Parathyroid adenoma (tissue), 2 donors: ENCODE data around the gene SLC6A13.
A peak's percentile ranks its signal among the peaks of the same experiment; 100 is the strongest.
"Not testable (repeated sequence)": the region's sequence is repeated elsewhere in the genome, so short reads cannot be mapped to it uniquely, and the experiment has no call there.

Experiments
- H2AFZ ChIP-seq: fragments of 300-600 bp; sonication (generic); one replicate; pipeline ENCODE4 v1.7.0; 2017; ENCODE audit warnings: antibody characterized with exemption, mild to moderate bottlenecking
- H3K27ac ChIP-seq: fragments of 300-600 bp; sonication (generic); one replicate; pipeline ENCODE4 v1.7.0; 2017
- H3K27me3 ChIP-seq: fragments of 300-600 bp; sonication (generic); one replicate; pipeline ENCODE4 v1.7.0; 2017; ENCODE audit warnings: low read length; ENCODE audit not compliant: control insufficient read depth, insufficient read depth
- H3K36me3 ChIP-seq: fragments of 300-600 bp; sonication (generic); one replicate; pipeline ENCODE4 v1.7.0; 2017; ENCODE audit warnings: low read length; ENCODE audit not compliant: control insufficient read depth, insufficient read depth
- H3K4me1 ChIP-seq: fragments of 300-600 bp; sonication (generic); one replicate; pipeline ENCODE4 v1.7.0; 2017; ENCODE audit warnings: control low read depth
- H3K4me2 ChIP-seq: fragments of 300-600 bp; sonication (generic); one replicate; pipeline ENCODE4 v1.7.0; 2017; ENCODE audit warnings: low read length
- H3K4me3 ChIP-seq: fragments of 300-600 bp; sonication (generic); one replicate; pipeline ENCODE4 v1.7.0; 2017; ENCODE audit warnings: low read depth, low read length
- H3K79me2 ChIP-seq: fragments of 300-600 bp; sonication (generic); one replicate; pipeline ENCODE4 v1.7.0; 2017; ENCODE audit warnings: control low read depth
- H3K9ac ChIP-seq: fragments of 300-600 bp; sonication (generic); one replicate; pipeline ENCODE4 v1.7.0; 2017; ENCODE audit warnings: mild to moderate bottlenecking
- H3K9me3 ChIP-seq: fragments of 300-600 bp; sonication (generic); one replicate; pipeline ENCODE4 v1.7.0; 2017; ENCODE audit warnings: low read length; ENCODE audit not compliant: control insufficient read depth
- CTCF ChIP-seq: fragments of 300-600 bp; sonication (generic); IDR thresholded peaks from one replicate; pipeline ENCODE4 v1.7.0; 2017; ENCODE audit warnings: antibody characterized with exemption, mild to moderate bottlenecking
- donor health status: primary hyperparathyroidism.

The SLC6A13 gene

GRCh38 chr12:190881-191280, 71.8 kb downstream of the SLC6A13 start:
- Histone ChIP-seq H3K36me3 (no peaks in the 10 kb centered on the region), H3K4me3 (no peak overlapping the region), H3K4me2 (no peak overlapping the region), H3K4me1 (peaks cover 15% of the 10 kb centered on the region), H3K79me2 (no peaks in the 10 kb centered on the region), H2AFZ (no peak overlapping the region), H3K9me3 (no peaks in the 10 kb centered on the region), H3K27ac (no peak overlapping the region), H3K27me3 (no peaks in the 10 kb centered on the region), H3K9ac (no peak overlapping the region)
- TF ChIP-seq CTCF, result no peak

GRCh38 chr12:189622-189962, 73.0 kb downstream of the SLC6A13 start:
- peak overlapping the region; percentile 80 for H2AFZ ChIP-seq
- H3K4me3 ChIP-seq, result no peak overlapping the region
- no peaks in the 10 kb centered on the region for H3K27me3 ChIP-seq
- H3K4me1 ChIP-seq, result peaks cover 15% of the 10 kb centered on the region
- H3K9ac ChIP-seq, result no peak overlapping the region
- no peaks in the 10 kb centered on the region for H3K36me3 ChIP-seq
- peak overlapping the region; percentile 93 for H3K4me2 ChIP-seq
- no peaks in the 10 kb centered on the region for H3K79me2 ChIP-seq
- no peak overlapping the region for H3K27ac ChIP-seq
- TF ChIP-seq CTCF, result no peak
- no peaks in the 10 kb centered on the region for H3K9me3 ChIP-seq

- H3K27ac ChIP-seq, result no peak overlapping the region
Observed at GRCh38 chr12:188910-189621, 73.6 kb downstream of the SLC6A13 start.

GRCh38 chr12:187986-188909, 74.4 kb downstream of the SLC6A13 start:
- Histone ChIP-seq H2AFZ (peak overlapping the region; percentile 80), H3K4me2 (peak overlapping the region; percentile 93), H3K4me3 (peak overlapping the region; percentile 59), H3K4me1 (peaks cover 15% of the 10 kb centered on the region)
- not testable (repeated sequence) for H3K27me3 ChIP-seq, H3K27ac ChIP-seq, H3K9me3 ChIP-seq, H3K36me3 ChIP-seq, H3K9ac ChIP-seq, H3K79me2 ChIP-seq

More at GRCh38 chr12:188910-189621, 73.6 kb downstream of the SLC6A13 start:
- peak overlapping the region; percentile 80 for H2AFZ ChIP-seq
- no peak overlapping the region for H3K9ac ChIP-seq
- TF ChIP-seq CTCF, result peak; percentile 72
- H3K4me3 ChIP-seq, result peak overlapping the region; percentile 59
- no peaks in the 10 kb centered on the region for H3K36me3 ChIP-seq
- H3K9me3 ChIP-seq, result no peaks in the 10 kb centered on the region
- no peaks in the 10 kb centered on the region for H3K79me2 ChIP-seq
- peaks cover 15% of the 10 kb centered on the region for H3K4me1 ChIP-seq
- peak overlapping the region; percentile 93 for H3K4me2 ChIP-seq
- H3K27me3 ChIP-seq, result no peaks in the 10 kb centered on the region

- H3K36me3 ChIP-seq, result no peaks in the 10 kb centered on the region
- no peak for TF ChIP-seq CTCF
- peaks cover 15% of the 10 kb centered on the region for H3K4me1 ChIP-seq
- no peak overlapping the region for H3K9ac ChIP-seq
- no peak overlapping the region for H3K4me3 ChIP-seq
- no peaks in the 10 kb centered on the region for H3K9me3 ChIP-seq
- no peak overlapping the region for H3K4me2 ChIP-seq
- H2AFZ ChIP-seq, result peak overlapping the region; percentile 57
- peak overlapping the region; percentile 24 for H3K27ac ChIP-seq
- no peaks in the 10 kb centered on the region for H3K27me3 ChIP-seq
- no peaks in the 10 kb centered on the region for H3K79me2 ChIP-seq
Observed at GRCh38 chr12:186006-186625, 76.5 kb downstream of the SLC6A13 start.
